IPS DF 4.7 (cell line): ENCODE measurements around the gene HNF1A.
"Not testable (repeated sequence)": the region's sequence is repeated elsewhere in the genome, so short reads cannot be mapped to it uniquely, and the experiment has no call there.

Experiments used
- DNase-seq: peaks from one replicate; pipeline ENCODE4 v3.0.0-alpha.2; 2013; ENCODE audit warnings: low spot score; ENCODE audit errors: extremely low read depth

HNF1A gene

GRCh38 chr12:121010860-121011259 is 32.5 kb downstream of the HNF1A start:
- DNase-seq, result no peak

- DNase-seq, result no peak
Observed at GRCh38 chr12:121011820-121012219, 33.5 kb downstream of the HNF1A start.

DNA sequence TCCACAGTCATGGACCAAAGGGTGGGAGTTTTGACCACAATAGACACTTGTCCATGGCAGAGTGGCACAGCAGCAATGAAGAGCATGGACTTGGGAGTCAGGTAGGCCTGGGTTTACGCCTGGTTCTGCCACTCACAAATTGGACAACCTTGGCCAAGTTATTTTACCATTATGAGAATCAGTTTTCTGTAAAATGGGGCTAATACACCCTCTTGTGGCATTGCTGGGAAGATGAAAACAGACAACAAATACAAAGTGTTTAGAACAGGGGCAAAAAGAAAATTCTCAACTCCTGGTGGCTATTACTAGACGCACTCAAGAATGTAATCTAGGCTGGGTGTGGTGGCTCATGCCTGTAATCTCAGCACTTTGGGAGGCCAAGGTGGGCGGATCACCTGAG is 35.4 kb downstream of the HNF1A start:
- DNase-seq, result no peak

- no peak for DNase-seq
Observed at GRCh38 chr12:121015825-121016766, 37.8 kb downstream of the HNF1A start, which contains the start of gene C12orf43. TSS of gene C12orf43 (minus strand) at chr12:121016487. CDS start at chr12:121016474, 13 bp downstream.

- DNase-seq, result no peak
Observed at GRCh38 chr12:121017966-121018491, 39.7 kb downstream of the HNF1A start.

- DNase-seq, result no peak
Observed at GRCh38 chr12:121018860-121019617, 40.7 kb downstream of the HNF1A start.

DNA sequence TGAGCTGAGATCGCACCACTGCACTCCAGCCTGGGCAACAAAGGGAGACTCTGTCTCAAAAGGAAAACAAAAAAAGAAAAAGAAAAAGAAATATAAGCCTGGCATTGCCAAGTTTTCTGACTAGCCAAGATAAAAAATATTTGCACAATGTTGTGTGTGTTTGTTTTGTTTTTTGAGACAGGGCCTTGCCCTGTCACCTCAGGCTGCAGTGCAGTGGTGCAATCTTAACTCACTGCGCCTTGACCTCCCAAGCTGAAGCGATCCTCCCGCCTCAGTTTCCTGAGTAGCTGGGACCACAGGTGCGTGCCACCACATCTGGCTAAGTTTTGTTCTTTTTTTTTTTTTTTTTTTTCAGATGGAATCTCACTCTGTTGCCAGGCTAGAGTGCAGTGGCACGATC is 43.4 kb downstream of the HNF1A start:
- DNase-seq, result no peak

- no peak for DNase-seq
Observed at GRCh38 chr12:121022713-121023112, 44.4 kb downstream of the HNF1A start.

DNA sequence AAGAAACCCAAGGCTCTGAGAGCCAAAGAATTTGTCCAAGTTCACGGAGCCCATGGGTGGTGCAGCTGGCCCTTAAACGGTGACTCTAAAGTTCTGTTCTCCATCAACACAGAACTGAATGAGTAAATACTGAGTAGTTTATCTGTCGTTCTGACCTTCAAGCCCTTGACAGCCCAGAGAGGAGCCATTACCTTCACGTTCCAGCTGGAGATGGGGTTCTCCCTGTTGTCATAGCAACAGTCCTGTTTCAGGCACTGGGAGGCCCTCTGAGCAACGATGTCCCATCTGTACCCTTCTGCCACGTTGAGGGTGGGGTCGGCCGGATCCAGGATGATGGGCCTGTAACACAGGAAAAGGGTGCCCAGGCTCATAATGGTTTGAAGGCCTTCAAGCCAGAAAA is 45.5 kb downstream of the HNF1A start:
- no peak for DNase-seq

DNA sequence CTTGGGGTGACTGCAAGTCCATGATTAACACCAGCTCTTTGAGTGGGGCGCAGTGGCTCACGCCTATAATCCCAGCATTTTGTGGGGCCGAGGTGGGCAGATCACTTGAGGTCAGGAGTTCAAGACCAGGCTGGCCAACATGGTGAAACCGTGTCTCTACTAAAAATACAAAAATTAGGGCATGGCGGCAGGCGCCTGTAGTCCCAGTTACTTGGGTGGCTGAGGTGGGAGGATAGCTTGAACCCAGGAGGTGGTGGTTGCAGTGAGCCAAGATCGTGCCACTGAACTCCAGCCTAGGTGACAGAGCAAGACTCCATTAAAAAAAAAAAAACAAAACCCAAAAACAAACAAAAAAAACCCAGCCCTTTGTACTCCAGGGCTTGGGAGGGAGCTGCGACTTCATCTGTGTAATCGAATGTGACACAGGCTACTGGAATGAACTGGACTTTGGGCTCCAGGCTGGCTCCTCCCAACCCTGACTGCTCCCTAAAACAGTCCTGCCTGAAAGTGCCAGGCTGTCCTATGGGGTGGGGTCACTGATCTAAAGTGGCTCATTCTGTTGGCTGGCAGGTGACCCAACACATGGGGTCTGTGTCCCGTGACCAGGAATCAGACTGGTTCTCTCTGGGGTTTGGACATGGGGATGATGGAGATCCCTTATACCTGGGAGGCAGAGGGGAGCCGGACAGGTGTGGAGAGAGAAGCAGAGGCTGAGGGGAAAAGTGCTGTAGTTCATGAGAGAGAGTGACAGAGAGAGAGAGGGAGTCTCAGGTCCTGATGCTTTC is 47.3 kb downstream of the HNF1A start:
- DNase-seq, result no peak

GRCh38 chr12:121026274-121027045 is 48.1 kb downstream of the HNF1A start:
- DNase-seq, result no peak

DNA sequence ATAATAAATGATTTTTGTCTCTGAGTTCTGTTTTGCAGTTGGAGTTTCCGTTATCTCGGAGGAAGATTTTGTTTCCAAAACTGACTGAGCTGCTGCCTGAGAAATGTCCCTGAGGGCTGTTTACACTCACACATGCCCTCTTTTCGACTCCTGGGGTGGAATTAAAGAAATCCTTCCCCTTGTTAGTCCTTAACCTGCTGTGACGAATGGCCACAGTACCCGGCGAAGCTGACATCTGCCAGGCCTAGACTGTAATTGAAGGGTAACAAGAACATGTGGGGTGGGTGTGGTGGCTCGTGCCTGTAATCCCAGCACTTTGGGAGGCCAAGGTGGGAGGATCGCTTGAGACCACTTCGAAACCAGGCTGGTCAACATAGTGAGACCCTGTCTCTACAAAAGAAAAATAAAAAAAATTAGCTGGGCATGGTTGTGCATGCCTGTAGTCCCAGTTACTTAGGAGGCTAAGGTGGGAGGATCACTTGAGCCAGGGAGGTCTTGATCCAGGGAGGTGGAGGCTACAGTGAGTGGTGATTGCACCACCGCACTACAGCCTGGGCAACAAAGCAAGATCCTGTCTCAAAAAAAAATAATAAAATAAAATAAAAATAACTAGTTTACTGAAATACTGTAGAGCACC is 52.4 kb downstream of the HNF1A start:
- DNase-seq, result no peak

GRCh38 chr12:121033625-121034349 is 55.4 kb downstream of the HNF1A start:
- no peak for DNase-seq

DNA sequence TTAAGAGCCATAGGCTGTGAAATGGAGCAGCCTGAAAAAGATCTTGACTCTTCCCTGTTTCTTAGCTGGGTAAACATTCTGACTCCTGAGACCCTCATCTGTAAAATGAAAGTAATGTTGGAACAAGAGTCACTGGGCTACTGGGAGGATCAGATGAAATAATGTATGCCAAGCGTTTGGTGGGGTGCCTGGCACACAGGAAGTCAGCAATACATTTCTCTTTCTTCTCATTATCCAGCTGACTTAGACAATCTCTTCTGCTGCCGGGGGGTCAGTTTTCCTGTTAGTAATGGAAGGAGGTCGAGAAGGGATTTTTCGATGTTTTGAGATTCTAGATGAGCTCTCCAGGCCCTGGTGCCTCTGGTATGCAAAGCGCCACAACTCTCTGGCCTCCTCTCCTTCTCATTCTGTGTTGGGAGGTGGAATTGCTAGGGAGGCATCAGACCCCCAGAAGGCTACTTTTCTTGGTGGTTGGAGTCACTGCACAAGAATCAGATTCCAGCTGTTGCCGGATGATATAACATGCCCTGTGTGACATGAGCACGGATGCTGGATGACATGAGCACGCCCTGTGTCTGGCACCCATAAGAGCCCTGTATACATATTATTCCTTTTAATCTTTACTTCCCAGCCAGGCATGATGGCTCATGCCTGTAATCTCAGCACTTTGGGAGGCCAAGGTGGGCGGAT is 56.4 kb downstream of the HNF1A start:
- DNase-seq, result no peak

DNA sequence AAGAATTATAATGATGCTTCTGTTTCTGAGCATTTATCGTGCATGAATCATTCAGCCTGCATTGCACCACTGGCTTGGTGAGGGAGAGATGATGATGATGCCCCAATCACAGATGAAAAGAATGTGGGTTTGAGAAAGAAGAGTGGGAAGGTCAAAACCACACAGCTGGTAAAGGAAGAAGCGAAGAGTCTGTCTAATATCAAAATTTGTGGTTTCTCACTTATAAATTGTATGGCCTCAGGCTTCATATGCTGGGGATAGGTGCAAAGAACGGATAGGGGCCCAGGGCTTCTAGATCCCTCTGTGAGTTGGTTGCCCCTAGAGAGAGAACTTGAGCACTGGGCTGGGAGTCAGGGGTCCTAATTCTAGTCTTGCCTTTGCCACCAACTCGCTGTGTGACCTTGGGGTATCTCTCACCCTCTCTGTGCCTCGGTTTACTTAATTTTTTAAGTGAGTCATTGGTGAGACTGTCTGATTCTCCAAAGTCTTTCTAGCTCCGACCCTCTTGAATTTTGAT is 58.5 kb downstream of the HNF1A start:
- no peak for DNase-seq

- DNase-seq, result no peak
Observed at GRCh38 chr12:121038861-121039668, 60.7 kb downstream of the HNF1A start, which contains the start of gene OASL. TSS of gene OASL (minus strand) at chr12:121039246. CDS start at chr12:121038971, 275 bp downstream.

DNA sequence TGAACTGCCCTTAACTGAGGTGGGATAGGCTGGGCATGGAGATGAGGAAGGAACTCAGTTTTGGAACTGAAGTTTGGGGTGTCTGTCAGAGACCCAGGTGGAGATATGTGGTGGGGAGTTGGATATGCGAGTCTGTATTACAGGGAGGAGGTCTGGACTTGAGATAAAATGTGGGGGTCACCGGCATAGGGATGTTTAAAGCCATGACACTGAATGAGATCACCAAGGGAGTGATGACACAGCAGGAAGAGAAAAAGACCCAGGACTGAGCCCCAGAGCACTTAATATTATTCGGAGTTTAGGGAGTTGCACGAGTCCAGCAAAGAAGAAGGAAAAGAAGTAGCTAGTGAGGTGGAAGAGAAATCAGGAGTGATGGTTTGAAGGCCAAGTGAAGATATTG is 64.7 kb downstream of the HNF1A start:
- no peak for DNase-seq

DNA sequence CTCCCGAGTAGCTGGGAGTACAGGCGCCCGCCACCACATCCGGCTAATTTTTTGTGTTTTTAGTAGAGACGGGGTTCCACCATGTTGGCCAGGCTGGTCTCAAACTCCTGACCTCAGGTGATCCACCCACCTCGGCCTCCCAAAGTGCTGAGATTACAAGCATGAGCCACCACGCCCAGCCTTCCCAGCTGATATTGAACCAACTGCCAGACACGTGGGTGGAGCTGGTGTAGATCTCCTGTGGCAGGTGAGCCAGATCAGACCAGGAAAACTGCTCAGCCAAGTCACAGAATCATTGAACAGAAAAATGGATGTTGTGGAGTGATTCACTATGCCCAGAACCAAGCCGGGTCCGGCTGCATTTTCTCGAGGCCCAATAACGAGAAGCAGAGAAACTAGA is 69.1 kb downstream of the HNF1A start:
- DNase-seq, result not testable (repeated sequence)
